ENCODE measurements around the gene SLC35E3.
"Not testable (repeated sequence)": the region's sequence is repeated elsewhere in the genome, so short reads cannot be mapped to it uniquely, and the experiment has no call there.

SLC35E3 gene

DNA sequence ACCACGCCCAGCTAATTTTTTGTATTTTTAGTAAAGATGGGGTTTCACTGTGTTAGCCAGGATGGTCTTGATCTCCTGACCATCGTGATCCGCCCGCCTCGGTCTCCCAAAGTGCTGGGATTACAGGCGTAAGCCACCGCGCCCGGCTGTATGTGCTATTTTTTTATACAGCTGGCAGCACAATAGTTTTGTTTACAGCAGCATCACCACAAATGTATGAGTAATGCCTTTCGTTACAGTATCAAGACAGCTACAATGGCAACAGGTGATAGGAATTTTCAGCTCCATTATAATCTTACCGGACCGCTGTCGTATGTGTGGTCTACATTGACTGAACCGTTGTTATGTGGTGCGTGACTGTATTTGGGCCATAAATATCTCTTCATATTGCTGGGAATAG, 50.4 kb downstream of the SLC35E3 start:
- no peak for DNase-seq

DNA sequence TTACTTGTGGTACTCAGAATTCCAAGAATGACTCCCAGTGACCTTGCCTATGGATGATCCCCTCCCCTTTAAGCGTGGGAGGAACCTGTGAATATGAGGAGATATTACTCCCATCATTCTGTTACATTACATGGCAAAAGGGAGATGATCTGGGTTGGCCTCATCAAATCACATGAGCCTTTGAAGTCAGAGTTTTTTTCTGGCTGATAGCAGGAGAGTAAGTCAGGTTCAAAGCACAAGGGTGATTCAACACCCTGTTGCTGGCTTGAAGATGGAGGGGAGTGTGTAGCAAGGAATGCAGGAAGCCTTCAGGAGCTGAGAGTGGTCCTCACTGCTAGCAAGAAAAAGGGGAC, 52.9 kb downstream of the SLC35E3 start:
- DNase-seq, result no peak

DNA sequence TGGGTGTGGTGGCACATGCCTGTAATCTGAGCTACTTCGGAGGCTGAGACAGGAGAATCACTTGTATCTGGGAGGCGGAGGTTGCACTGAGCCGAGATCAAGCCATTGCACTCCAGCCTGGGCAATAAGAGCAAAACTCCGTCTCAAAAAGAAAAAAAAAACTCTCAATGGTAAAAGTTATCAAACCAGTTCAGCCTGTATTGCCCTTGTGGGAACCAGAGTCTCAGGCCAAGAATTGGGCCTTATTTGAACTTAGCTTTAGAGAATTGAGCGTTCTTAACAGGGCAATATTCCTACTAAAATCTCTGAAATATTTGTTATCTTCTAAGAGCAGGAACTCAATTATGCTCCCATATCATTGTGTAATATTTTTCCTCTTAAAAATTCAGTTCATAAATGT, 54.3 kb downstream of the SLC35E3 start:
- no peak for DNase-seq

DNA sequence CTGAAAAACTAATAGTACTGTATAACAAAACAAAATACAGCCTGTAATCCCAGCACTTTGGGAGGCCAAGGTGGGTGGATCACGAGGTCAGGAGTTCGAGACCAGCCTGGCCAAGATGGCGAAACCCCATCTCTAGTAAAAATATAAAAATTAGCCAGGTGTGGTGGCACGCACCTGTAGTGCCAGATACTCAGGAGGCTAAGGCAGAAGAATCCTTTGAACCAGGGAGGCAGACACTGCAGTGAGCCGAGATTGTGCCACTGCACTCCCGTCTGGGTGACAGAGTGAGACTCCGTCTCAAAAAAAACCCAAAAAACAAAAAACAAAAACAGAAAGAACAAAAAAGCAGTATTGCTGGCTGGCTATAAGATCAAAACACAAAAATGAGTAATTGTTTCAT, 55.1 kb downstream of the SLC35E3 start:
- DNase-seq, result not testable (repeated sequence)

DNA sequence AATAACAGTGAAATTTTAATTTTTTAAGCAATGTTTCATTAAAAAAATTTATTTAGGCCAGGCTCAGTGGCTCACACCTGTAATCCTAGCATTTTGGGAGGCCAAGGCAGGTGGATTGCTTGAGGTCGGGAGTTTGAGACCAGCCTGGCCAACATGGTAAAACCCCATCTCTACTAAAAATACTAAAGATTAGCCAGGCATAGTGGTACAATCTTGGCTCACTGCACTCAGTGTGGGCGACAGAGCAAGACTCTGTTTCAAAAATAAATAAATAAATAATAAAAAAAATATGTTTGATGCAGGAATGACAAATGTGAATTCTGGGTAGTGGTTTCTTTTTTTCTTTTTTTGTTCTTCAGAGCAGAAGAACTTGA, 56.4 kb downstream of the SLC35E3 start:
- not testable (repeated sequence) for DNase-seq

DNA sequence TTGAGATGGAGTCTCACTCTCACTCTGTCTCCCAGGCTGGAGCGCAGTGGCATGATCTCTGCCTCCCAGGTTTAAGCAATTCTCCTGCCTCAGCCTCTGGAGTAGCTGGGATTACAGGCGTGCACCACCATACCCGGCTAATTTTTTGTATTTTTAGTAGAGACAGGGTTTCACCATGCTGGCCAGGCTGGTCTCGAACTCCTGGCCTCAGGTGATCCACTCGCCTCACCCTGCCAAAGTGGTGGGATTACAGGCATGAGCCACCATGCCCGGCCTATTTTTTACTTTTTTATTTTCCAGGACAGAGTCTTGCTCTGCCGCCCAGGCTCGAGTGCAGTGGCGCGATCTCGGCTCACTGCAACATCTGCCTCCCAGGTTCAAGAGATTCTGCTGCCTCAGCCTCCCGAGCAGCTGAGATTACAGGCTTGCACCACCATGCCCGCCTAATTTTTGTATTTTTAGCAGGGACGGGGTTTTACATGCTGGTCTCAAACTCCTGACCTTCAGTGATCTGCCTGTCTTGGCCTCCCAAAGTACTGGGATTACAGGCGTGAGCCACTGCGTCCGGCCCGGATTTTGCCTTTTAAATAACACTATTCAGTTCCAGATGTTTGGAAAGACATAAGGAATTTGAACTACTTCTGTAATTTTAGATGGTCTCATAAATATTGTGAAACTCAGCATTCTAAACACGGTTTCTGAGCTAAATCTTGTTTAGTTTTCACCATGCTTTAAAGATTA, 57.1 kb downstream of the SLC35E3 start:
- not testable (repeated sequence) for DNase-seq

DNA sequence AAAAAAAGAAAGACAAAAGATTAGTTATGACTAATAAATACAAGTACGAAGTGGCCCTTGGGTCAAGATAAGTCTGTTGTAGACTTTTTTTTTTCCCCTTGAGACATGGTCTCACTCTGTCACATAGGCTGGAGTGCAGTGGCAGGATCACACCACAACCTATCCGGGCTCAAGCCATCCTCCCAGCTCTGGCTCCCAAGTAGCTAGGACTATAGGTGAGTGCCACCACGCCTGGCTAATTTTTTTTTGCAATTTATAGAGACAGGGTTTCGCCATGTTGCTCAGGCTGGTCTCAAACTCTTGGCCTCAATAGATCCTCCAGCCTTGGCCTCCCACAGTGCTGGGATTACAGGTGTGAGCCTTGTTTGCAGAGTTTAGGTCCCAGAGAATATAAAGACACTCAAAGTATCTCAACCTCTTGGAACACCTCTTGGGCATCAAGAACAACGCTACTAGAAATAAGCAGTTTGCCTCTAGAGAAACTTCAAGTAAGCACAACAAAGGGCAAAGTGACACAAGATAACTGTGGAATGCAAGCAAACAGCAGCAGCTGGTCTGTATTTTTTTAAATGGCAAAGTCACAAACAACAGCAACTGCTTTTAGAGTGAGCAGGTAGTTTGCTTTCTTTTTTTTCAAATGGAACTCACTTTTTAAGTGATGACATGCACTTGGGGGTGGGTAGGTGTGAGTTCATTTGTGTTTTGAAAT, 58.1 kb downstream of the SLC35E3 start:
- no peak for DNase-seq

DNA sequence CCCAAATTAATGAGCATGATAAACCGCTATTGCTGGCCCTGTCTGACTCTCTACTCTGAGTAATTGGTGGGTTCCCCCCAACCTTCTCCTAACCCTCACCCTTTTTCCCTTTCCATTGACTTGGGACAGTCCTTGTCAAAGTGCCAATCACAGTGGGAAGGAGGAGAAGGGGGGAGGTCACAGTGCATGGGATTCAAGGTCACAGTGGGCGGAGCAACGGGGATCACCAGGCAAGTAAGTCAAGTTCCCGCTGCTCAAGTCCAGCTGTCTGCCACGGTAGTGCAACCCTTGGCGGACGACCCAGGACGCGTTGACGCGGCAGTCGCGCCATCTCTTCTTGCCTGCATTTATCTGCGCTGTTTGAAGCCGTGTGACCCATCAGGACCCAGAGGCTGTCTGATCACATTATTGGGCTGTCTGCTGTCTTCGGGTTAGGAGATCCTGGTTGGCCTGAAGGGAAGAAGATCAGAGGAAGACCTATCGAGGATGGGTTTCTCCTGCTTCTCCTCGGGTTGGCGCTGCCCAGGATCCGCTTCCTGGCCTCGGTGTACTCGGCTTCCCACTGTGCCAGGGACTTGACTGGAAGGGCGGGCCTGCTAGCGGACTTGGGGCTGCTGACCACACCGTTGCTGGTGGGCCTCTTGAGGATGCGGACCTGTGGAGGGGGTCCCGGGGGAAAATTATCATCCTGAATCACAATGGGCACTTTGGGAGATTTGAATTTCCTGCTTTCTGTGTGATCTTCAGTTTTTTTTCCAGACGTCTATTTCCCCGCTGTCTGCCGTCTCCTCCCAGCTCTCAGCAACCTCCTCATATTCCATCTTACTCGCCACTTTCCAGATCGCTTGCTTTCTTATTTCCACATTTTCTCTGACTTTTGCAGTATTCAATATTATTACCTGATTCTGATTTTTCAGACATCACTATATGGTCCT, 58.9 kb downstream of the SLC35E3 start:
- DNase-seq, result no peak

DNA sequence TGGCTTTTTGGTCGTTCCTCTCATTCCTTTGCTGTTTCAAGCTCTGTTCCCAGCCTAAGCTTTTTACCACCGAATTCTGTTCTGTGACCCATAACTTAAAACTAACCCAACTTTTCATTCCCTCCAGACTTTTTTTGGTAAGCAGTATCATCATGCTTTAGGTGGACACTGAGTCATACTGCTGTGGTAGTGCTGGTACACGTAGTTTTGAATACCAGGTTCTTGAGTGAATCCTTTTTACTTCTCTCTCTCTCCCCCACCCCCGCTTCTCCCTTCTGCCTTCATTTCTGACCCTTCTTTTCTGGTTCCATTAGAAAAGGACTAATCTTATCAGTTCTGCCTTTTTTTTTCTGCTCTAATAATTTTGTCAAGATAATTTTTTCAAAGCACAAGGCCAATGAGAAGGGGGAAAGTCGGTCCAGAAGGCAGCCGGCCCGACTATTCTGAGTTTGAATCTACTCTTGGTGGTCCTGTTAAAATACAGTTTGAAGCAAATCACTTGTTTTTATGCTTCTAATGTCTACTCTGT, 59.7 kb downstream of the SLC35E3 start:
- DNase-seq, result no peak

DNA sequence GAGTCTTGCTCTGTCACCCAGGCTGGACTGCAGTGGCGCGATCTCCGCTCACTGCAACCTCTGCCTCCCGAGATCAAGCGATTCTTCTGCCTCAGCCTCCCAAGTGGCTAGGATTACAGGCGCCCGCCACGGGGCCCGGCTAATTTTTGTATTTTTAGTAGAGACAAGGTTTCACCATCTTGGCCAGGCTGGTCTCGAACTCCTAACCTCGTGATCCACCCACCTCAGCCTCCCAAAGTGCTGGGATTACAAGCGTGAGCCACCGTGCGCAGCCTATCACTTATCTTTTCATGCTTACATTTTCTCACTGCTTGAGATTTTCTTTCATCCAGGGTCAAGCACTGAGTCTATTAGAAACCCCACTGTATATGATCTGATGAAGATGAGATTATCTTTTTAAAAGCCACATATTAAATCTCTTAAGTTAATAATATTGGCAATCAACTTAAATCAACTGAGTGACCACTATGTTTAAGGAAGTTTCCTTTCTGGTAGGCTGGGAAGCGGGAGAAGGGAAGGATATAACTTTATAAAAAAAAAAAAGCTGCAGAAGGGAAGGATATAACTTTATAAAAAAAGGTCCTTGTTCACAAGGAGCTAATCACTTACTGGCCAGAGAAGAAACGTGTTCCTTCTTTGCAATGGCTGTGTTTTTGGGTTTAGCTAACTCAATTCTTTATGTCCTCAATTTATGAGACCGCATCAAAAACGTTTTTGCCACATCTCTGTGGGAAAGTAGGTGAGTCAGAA, 60.7 kb downstream of the SLC35E3 start:
- no peak for DNase-seq

DNA sequence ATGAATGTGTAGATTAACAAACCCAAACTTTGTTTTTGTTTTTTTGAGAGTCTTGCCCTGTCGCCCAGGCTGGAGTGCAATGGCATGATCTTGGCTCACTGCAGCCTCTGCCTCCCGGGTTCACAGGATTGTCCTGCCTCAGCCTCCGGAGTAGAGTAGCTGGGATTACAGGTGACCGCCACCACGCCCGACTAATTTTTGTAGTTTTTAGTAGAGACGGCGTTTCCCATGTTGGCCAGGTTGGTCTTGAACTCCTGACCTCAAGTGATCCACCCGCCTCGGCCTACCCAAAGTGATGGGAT, 61.2 kb downstream of the SLC35E3 start:
- not testable (repeated sequence) for DNase-seq

DNA sequence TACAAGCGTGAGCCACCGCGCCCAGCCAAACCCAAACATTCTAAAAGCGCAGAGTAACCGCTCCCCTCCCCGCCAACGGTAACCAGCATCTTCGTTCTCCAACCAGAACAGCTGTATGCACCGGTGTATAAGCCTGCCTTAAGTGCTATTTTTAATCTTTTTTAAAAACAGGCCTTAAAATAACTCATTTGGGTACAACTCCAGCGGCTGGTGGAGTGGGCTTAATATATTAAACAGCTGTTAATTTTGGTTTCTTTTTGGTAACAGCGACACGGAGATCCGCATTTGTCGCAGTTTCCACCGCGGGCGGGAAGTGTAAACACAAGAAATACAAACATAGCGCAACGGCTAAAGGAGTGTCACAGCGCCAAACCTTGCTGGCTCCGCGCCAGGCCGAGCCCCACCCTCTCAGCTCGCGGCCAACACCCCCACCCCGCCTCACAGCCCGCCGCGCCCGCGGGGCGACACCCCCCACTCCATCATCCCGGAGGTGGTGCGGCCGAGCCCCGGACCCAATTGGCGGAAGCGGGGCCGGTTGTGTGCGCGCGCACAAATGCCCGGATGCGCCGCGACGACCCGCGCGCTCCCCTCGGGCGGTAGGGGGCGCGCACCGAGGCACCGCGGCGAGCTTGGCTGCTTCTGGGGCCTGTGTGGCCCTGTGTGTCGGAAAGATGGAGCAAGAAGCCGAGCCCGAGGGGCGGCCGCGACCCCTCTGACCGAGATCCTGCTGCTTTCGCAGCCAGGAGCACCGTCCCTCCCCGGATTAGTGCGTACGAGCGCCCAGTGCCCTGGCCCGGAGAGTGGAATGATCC, 61.8 kb downstream of the SLC35E3 start, which contains the start of gene MDM2:
Gene MDM2, plus strand, starts transcription at position 602 of the 812 bp plus-strand sequence. CDS start 301 bp downstream, outside the sequence.
- peak; percentile 96 for DNase-seq

DNA sequence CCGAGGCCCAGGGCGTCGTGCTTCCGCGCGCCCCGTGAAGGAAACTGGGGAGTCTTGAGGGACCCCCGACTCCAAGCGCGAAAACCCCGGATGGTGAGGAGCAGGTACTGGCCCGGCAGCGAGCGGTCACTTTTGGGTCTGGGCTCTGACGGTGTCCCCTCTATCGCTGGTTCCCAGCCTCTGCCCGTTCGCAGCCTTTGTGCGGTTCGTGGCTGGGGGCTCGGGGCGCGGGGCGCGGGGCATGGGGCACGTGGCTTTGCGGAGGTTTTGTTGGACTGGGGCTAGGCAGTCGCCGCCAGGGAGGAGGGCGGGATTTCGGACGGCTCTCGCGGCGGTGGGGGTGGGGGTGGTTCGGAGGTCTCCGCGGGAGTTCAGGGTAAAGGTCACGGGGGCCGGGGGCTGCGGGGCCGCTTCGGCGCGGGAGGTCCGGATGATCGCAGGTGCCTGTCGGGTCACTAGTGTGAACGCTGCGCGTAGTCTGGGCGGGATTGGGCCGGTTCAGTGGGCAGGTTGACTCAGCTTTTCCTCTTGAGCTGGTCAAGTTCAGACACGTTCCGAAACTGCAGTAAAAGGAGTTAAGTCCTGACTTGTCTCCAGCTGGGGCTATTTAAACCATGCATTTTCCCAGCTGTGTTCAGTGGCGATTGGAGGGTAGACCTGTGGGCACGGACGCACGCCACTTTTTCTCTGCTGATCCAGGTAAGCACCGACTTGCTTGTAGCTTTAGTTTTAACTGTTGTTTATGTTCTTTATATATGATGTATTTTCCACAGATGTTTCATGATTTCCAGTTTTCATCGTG, 62.6 kb downstream of the SLC35E3 start:
- peak; percentile 86 for DNase-seq

DNA sequence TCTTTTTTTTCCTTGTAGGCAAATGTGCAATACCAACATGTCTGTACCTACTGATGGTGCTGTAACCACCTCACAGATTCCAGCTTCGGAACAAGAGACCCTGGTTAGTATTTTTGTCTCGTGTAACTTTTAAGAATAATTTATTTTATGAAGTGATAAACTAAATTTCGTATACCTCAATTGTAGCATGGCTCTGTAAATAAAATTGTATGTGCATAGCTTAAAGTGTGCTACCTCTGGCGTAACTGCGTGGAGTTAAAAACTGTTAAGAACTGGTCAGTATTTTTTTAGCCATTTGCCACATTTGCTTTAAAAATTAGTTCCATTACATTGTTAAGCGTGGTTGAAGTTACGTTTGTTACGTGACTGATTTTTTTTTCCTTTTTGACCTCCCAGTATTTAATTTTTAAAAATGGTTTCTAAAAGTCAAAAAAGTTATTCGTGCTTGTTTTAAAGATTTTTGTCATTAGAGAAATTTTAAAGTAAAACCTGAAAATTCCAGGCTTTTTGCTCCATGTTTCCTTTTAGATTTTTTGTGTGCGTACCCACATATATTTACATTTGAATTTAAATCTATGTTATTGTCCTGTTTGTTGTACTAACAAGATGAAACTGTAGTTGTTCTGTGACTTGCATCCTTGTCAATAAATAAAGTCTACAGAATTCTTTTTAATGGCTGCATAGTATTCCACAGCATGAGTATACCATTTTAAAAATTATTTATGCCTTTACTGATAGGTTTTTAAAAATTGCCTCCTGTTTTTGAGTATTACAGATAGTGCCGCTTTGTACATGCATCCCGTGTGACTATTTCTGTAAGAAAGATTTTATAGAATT, 63.4 kb downstream of the SLC35E3 start:
- no peak for DNase-seq

DNA sequence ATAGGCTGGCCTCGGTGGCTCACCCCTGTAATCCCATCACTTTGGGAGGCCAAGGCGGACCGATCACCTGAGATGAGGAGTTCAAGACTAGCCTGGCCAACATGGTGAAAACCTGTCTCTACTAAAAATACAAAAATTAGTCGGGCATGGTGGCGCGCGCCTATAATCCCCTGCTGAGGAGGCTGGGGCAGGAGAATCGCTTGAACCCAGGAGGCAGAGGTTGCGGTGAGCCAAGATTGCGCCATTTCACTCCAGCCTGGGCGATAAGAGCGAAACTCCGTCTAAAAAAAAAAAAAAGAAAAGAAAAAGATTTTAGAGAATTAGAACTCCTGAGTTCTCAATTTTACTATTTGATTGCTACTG, 64.0 kb downstream of the SLC35E3 start:
- not testable (repeated sequence) for DNase-seq

DNA sequence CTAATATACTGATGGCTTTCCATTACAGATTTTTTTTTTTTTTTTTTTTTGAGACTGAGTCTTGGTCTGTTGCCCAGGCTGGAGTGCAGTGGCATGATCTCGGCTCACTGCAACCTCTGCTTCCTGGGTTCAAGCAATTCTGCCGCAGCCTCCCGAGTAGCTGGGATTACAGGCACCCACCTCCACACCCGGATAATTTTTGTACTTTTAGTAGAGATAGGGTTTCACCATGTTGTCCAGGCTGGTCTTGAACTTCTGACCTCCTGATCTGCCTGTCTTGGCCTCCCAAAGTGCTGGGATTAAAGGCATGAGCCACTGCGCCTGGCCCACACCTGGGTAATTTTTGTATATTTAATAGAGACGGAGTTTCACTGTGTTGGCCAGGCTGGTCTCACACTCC, 65.6 kb downstream of the SLC35E3 start:
- not testable (repeated sequence) for DNase-seq

DNA sequence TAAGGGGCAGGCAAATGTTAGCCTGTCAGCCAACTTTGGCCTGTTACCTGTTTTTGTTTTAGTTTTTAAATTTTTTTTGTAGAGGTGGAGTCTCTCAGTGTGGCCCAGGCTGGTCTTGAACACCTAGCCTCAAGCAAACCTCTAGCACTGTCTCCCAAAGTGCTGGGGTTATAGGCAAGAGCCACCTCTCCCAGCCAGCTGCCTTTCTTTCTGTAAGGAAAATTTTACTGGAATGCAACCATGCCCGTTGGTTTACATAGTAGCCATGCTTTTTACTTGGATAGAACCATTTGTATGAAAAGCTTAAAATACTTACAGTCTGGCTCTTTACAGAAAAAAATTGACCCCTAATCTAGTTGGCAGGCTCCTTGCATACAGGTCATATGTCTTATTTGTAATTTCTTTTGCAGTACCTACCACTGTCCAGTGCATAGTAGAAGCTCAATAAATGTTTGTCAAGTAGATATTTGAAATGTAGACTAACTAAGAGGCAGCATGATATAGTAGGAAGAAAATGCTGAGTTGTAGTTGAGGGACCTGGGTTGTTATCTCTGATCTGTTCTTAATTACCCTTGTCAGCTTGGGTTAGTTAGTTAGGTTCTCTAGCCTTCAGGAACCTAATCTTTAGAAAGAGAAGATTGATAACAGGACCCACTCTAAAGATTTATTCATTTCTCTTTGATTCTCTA, 66.7 kb downstream of the SLC35E3 start:
- DNase-seq, result peak; percentile 17

DNA sequence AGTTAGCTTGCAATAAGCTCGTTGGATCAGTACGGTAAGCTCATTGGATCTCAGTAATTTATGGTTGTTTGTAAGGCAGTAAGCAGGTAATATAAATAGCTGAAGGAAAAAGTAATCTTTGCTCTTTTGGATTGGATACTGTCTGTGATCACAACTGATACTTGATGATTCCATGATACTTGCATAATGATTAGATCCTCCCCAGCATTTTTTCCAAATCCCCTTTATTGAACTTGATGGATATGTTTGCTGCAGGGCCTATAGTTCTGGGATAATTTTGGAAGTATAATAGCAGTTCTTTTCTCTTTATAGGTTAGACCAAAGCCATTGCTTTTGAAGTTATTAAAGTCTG, 67.2 kb downstream of the SLC35E3 start:
- DNase-seq, result no peak

DNA sequence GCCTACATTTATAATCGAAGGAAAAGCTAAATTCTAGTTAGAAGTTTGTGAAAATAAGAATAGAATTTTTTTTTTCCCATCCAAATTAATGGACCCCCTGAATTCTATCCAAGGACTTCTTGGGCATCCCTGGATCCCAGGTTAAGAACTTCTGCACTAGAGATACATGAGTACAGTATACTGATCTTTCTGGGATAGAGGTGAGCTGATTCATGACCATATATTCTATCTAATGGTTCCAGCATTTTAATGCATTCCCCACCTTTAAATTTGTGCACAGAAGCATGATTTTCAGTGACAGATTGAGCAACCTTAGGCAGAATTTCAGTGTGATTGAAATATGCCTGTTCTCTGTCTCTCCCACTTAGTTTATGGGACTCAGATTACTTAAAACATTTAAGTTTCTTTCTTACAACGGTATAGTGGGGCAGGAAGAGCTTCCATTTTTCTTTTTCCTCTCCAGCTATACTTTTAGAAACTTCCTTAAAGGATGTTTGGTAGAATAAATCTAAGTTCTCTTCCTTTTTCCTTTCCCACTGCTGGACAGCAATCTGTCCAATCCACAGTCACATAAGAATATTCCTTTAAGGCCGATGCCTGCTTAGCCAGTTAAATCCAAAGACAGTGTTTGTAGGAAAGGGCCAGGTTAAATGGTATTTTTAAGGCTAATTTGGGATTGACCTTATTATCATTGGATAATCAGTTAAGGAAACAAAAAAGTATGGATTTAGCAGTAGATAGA, 68.7 kb downstream of the SLC35E3 start:
- DNase-seq, result no peak
